Naive thymus-derived CD4-positive, alpha-beta T cell (primary cell): ENCODE results near the gene HTATSF1. TPM values are rescaled to one million over a fixed set of nuclear protein-coding genes. Genes with fewer than 3 reads are reported as not detected.

ENCODE experiments used
- ATAC-seq: fragments of 150-1000 bp; cut with Tn5 transposase; 2 replicates; pipeline ENCODE4 v1.10.0; 2021; ENCODE audit warnings: mild to moderate bottlenecking, moderate library complexity
- CTCF ChIA-PET: fragments of 350-600 bp; sonication (Branson Sonifier 250); formaldehyde crosslinking; loops from one replicate; lab custom pipeline; 2021; ENCODE audit warnings: antibody characterized with exemption; lab: Charles Lee
- POLR2A ChIA-PET: fragments of 350-600 bp; sonication (Branson Sonifier 250); formaldehyde crosslinking; loops from one replicate; lab custom pipeline; 2021; ENCODE audit warnings: antibody characterized with exemption, inconsistent platforms; lab: Charles Lee
- DNase-seq, 9 donors: peaks; one replicate each; pipeline versions ENCODE4 v3.0.0 to v3.0.0-alpha.2; 2020 to 2022; ENCODE audit warnings: mixed read lengths in 1 of 9
- H3K27ac ChIP-seq: one replicate; pipeline ENCODE4 v1.7.0; 2013; ENCODE audit warnings: mild to moderate bottlenecking, low read depth, low read length, moderate library complexity
- H3K27me3 ChIP-seq, 2 donors: one replicate each; pipeline ENCODE4 v1.7.0; 2013; ENCODE audit warnings: low read length in 2 of 2, mild to moderate bottlenecking in 2 of 2, moderate library complexity in 2 of 2; ENCODE audit not compliant: control insufficient read depth in 2 of 2, insufficient read depth in 2 of 2
- H3K36me3 ChIP-seq, 3 experiments: 1 replicate in 2 of 3; 2 replicates in 1 of 3; pipeline ENCODE4 v1.7.0; 2013; ENCODE audit warnings: low read length in 3 of 3, mild to moderate bottlenecking in 3 of 3, moderate library complexity in 1 of 3; ENCODE audit not compliant: insufficient read depth in 3 of 3, control insufficient read depth in 2 of 3
- H3K4me1 ChIP-seq, 2 donors: one replicate each; pipeline ENCODE4 v1.7.0; 2013; ENCODE audit warnings: low read length in 2 of 2, mild to moderate bottlenecking in 2 of 2, moderate library complexity in 1 of 2; ENCODE audit not compliant: control insufficient read depth in 2 of 2, insufficient read depth in 2 of 2
- H3K4me3 ChIP-seq: 2 replicates; pipeline ENCODE4 v1.7.0; 2013; ENCODE audit warnings: mild to moderate bottlenecking, low read length
- H3K9me3 ChIP-seq, 3 experiments: 1 replicate in 2 of 3; 2 replicates in 1 of 3; pipeline ENCODE4 v1.7.0; 2013; ENCODE audit warnings: low read length in 3 of 3; ENCODE audit not compliant: control insufficient read depth in 2 of 3
- H3K27ac Mint-ChIP-seq, 9 donors: one replicate each; pipeline ENCODE4 v1.8.0; 2020 to 2022; ENCODE audit warnings: mixed read lengths in 9 of 9, mild to moderate bottlenecking in 8 of 9, moderate library complexity in 5 of 9, inconsistent platforms in 2 of 9
- H3K27me3 Mint-ChIP-seq, 5 donors: one replicate each; pipeline ENCODE4 v1.8.0; 2021 to 2022; ENCODE audit warnings: mixed read lengths in 5 of 5, mild to moderate bottlenecking in 1 of 5
- H3K36me3 Mint-ChIP-seq, 5 donors: one replicate each; pipeline ENCODE4 v1.8.0; 2020 to 2022; ENCODE audit warnings: mixed read lengths in 5 of 5, mild to moderate bottlenecking in 3 of 5, inconsistent platforms in 1 of 5
- H3K4me1 Mint-ChIP-seq, 7 donors: one replicate each; pipeline ENCODE4 v1.8.0; 2020 to 2022; ENCODE audit warnings: mixed read lengths in 7 of 7, mild to moderate bottlenecking in 3 of 7, inconsistent platforms in 1 of 7
- H3K4me3 Mint-ChIP-seq, 10 donors: one replicate each; pipeline ENCODE4 v1.8.0; 2020 to 2022; ENCODE audit warnings: mild to moderate bottlenecking in 10 of 10, mixed read lengths in 10 of 10, moderate library complexity in 6 of 10, inconsistent platforms in 2 of 10
- H3K9me3 Mint-ChIP-seq, 11 donors: one replicate each; pipeline ENCODE4 v1.8.0; 2020 to 2022; ENCODE audit warnings: mixed read lengths in 11 of 11, mild to moderate bottlenecking in 4 of 11, inconsistent platforms in 1 of 11, moderate library complexity in 1 of 11
- intact Hi-C, 2 donors: fragments of 100-400 bp; cut with micrococcal nuclease; formaldehyde crosslinking; loops; one replicate each; pipeline ENCODE4 v1.15.1; 2023
- polyA plus RNA-seq, 2 donors: library from polyadenylated mRNA; unstranded; fragments of 300-500 nt; fragmentation: Illumina TruSeq; gene quantifications; one replicate each; pipeline ENCODE4 v1.2.3, GENCODE V29; 2021
- total RNA-seq, 6 experiments: library from RNA in 5 of 6; stranded (reverse) in 5 of 6; gene quantifications; 1 replicate in 5 of 6; 2 replicates in 1 of 6; pipeline ENCODE4 v1.2.3 and lab custom pipeline; 2021 to 2026

Gene HTATSF1
- total and polyA plus RNA-seq, 7 experiments from 2014 or later, result 25.9 to 75.0 (median 30.5) TPM

GRCh38 chrX:136456133-136456532 is 41.3 kb upstream of the HTATSF1 start:
- Histone ChIP-seq H3K4me1 (no peaks in the 10 kb centered on the region), H3K27me3 (no peaks in the 10 kb centered on the region), H3K36me3 (no peaks in the 10 kb centered on the region), H3K27ac (no peak overlapping the region), H3K9me3 (no peaks in the 10 kb centered on the region), H3K4me3 (no peak overlapping the region)
- H3K4me1 Mint-ChIP-seq, result no peaks in the 10 kb centered on the region
- no peak overlapping the region for H3K27ac Mint-ChIP-seq
- no peaks in the 10 kb centered on the region for H3K36me3 Mint-ChIP-seq
- ChIA-PET POLR2A (no interaction called here), CTCF (interaction anchor here (0.6 kb wide), 1 partner anchor 769 kb away, joined by 3 read pairs; no protein-coding TSS in a partner anchor)
- H3K9me3 Mint-ChIP-seq, result no peaks in the 10 kb centered on the region
- no peak for DNase-seq
- peaks cover 0 to 2% (median 0%) of the 10 kb centered on the region in 5 donors for H3K27me3 Mint-ChIP-seq
- ATAC-seq, result no peak
- intact Hi-C loops, result no loop called here
- H3K4me3 Mint-ChIP-seq, result no peak overlapping the region

- Histone ChIP-seq H3K27ac (no peak overlapping the region), H3K4me1 (no peaks in the 10 kb centered on the region), H3K9me3 (no peaks in the 10 kb centered on the region), H3K27me3 (no peaks in the 10 kb centered on the region), H3K4me3 (no peak overlapping the region), H3K36me3 (no peaks in the 10 kb centered on the region)
- Mint-ChIP-seq H3K27me3 (peaks cover 0 to 2% (median 0%) of the 10 kb centered on the region in 5 donors), H3K4me3 (no peak overlapping the region), H3K9me3 (no peaks in the 10 kb centered on the region), H3K27ac (no peak overlapping the region), H3K36me3 (no peaks in the 10 kb centered on the region), H3K4me1 (no peaks in the 10 kb centered on the region)
- POLR2A ChIA-PET, result no interaction called here
- CTCF ChIA-PET, result no interaction called here
- DNase-seq, result no peak
- intact Hi-C loops, result no loop called here
- no peak for ATAC-seq
These were observed 40.0 kb upstream of the HTATSF1 start for GRCh38 chrX:136457303-136457917.

GRCh38 chrX:136464589-136464988 is 32.8 kb upstream of the HTATSF1 start:
- H3K27ac Mint-ChIP-seq, result peak overlapping the region in 1 of 9 donors; percentile 26
- DNase-seq (no peak), ATAC-seq (no peak)
- H3K4me1 Mint-ChIP-seq, result no peaks in the 10 kb centered on the region
- H3K4me1 ChIP-seq, result no peaks in the 10 kb centered on the region
- H3K9me3 ChIP-seq, result no peaks in the 10 kb centered on the region
- H3K27me3 ChIP-seq, result no peaks in the 10 kb centered on the region
- no peaks in the 10 kb centered on the region for H3K36me3 ChIP-seq
- H3K4me3 Mint-ChIP-seq, result no peak overlapping the region
- H3K9me3 Mint-ChIP-seq, result no peaks in the 10 kb centered on the region
- peaks cover 0 to 5% (median 0%) of the 10 kb centered on the region in 5 donors for H3K27me3 Mint-ChIP-seq
- H3K36me3 Mint-ChIP-seq, result no peaks in the 10 kb centered on the region
- no peak overlapping the region for H3K27ac ChIP-seq
- H3K4me3 ChIP-seq, result no peak overlapping the region
- POLR2A ChIA-PET, result no interaction called here
- CTCF ChIA-PET, result no interaction called here
- intact Hi-C loops, result no loop called here

- H3K27me3 ChIP-seq, result no peaks in the 10 kb centered on the region
- H3K9me3 Mint-ChIP-seq, result no peaks in the 10 kb centered on the region
These were observed 30.1 kb upstream of the HTATSF1 start for GRCh38 chrX:136467303-136467702.

GRCh38 chrX:136468391-136469103 is 28.8 kb upstream of the HTATSF1 start:
- ChIA-PET POLR2A (no interaction called here), CTCF (no interaction called here)
- Mint-ChIP-seq H3K4me1 (no peaks in the 10 kb centered on the region), H3K4me3 (no peak overlapping the region), H3K9me3 (peaks cover 0 to 2% (median 0%) of the 10 kb centered on the region in 11 donors), H3K36me3 (peaks cover 0 to 3% (median 0%) of the 10 kb centered on the region in 5 donors), H3K27me3 (peaks cover 0 to 5% (median 0%) of the 10 kb centered on the region in 5 donors), H3K27ac (no peak overlapping the region)
- Histone ChIP-seq H3K4me1 (no peaks in the 10 kb centered on the region), H3K36me3 (no peaks in the 10 kb centered on the region), H3K9me3 (no peaks in the 10 kb centered on the region), H3K27me3 (no peaks in the 10 kb centered on the region), H3K27ac (no peak overlapping the region), H3K4me3 (no peak overlapping the region)
- DNase-seq (no peak), ATAC-seq (no peak)
- intact Hi-C loops, result no loop called here

More at GRCh38 chrX:136467303-136467702, 30.1 kb upstream of the HTATSF1 start:
- no peaks in the 10 kb centered on the region for H3K36me3 ChIP-seq
- intact Hi-C loops, result no loop called here
- POLR2A ChIA-PET, result no interaction called here
- DNase-seq (no peak), ATAC-seq (no peak)
- Mint-ChIP-seq H3K27me3 (peaks cover 0 to 5% (median 0%) of the 10 kb centered on the region in 5 donors), H3K4me1 (no peaks in the 10 kb centered on the region), H3K4me3 (no peak overlapping the region), H3K36me3 (peaks cover 0 to 3% (median 0%) of the 10 kb centered on the region in 5 donors), H3K27ac (no peak overlapping the region)
- no peak overlapping the region for H3K4me3 ChIP-seq
- no peaks in the 10 kb centered on the region for H3K9me3 ChIP-seq
- H3K27ac ChIP-seq, result no peak overlapping the region
- H3K4me1 ChIP-seq, result no peaks in the 10 kb centered on the region
- CTCF ChIA-PET, result interaction anchor here (0.6 kb wide), 1 partner anchor 8 kb away, joined by 3 read pairs; no protein-coding TSS in a partner anchor

- DNase-seq, result no peak
- no peak overlapping the region for H3K4me3 ChIP-seq
- no peaks in the 10 kb centered on the region for H3K4me1 ChIP-seq
- Mint-ChIP-seq H3K9me3 (peaks cover 0 to 2% (median 0%) of the 10 kb centered on the region in 11 donors), H3K4me3 (no peak overlapping the region), H3K4me1 (peaks cover 0 to 4% (median 0%) of the 10 kb centered on the region in 7 donors), H3K27me3 (no peaks in the 10 kb centered on the region), H3K27ac (peak overlapping the region in 1 of 9 donors; percentile 33), H3K36me3 (peaks cover 0 to 3% (median 0%) of the 10 kb centered on the region in 5 donors)
- no peaks in the 10 kb centered on the region for H3K27me3 ChIP-seq
- CTCF ChIA-PET, result no interaction called here
- H3K36me3 ChIP-seq, result no peaks in the 10 kb centered on the region
- H3K9me3 ChIP-seq, result no peaks in the 10 kb centered on the region
- H3K27ac ChIP-seq, result no peak overlapping the region
- intact Hi-C loops, result no loop called here
- POLR2A ChIA-PET, result no interaction called here
- no peak for ATAC-seq
These were observed 23.7 kb upstream of the HTATSF1 start for GRCh38 chrX:136473663-136474062.
